HG02623 (cell line): ENCODE measurements around the gene C11orf21.
"Not testable (repeated sequence)": the region's sequence is repeated elsewhere in the genome, so short reads cannot be mapped to it uniquely, and the experiment has no call there.

ENCODE experiments used
- ATAC-seq: cut with Tn5 transposase; IDR thresholded peaks from one replicate; pipeline ENCODE4 v1.9.1; 2021; ENCODE audit warnings: moderate library complexity; ENCODE audit not compliant: unreplicated experiment

The C11orf21 gene

GRCh38 chr11:2301631-2302305, at the start of gene C11orf21, which contains the start of gene TSPAN32:
Gene C11orf21 (minus strand): TSS chr11:2301918. CDS start chr11:2301808, 110 bp downstream.
Gene TSPAN32 (plus strand): TSS chr11:2302013. CDS start chr11:2302150, 137 bp downstream.
- no peak for ATAC-seq

- ATAC-seq = no peak
These were observed 47.3 kb upstream of the C11orf21 start for GRCh38 chr11:2348986-2349385.

GRCh38 chr11:2347308-2347830, 45.7 kb upstream of the C11orf21 start:
- no peak for ATAC-seq

GRCh38 chr11:2346586-2347307, 45.0 kb upstream of the C11orf21 start:
- ATAC-seq = no peak

GRCh38 chr11:2346014-2346413, 44.3 kb upstream of the C11orf21 start:
- ATAC-seq = no peak

GRCh38 chr11:2345050-2345449, 43.3 kb upstream of the C11orf21 start:
- ATAC-seq = no peak

- no peak for ATAC-seq
These were observed 41.8 kb upstream of the C11orf21 start for GRCh38 chr11:2343502-2343901.

GRCh38 chr11:2342981-2343380, 41.3 kb upstream of the C11orf21 start:
- ATAC-seq = no peak

- no peak for ATAC-seq
These were observed 40.8 kb upstream of the C11orf21 start for GRCh38 chr11:2342557-2342956.

GRCh38 chr11:2338760-2339159, 37.0 kb upstream of the C11orf21 start:
- not testable (repeated sequence) for ATAC-seq

- ATAC-seq = not testable (repeated sequence)
These were observed 33.6 kb upstream of the C11orf21 start for GRCh38 chr11:2335286-2335685.

- not testable (repeated sequence) for ATAC-seq
These were observed 31.9 kb upstream of the C11orf21 start for GRCh38 chr11:2333486-2334205.

- not testable (repeated sequence) for ATAC-seq
These were observed 30.9 kb upstream of the C11orf21 start for GRCh38 chr11:2332569-2332968.

- ATAC-seq = no peak
These were observed 29.7 kb upstream of the C11orf21 start for GRCh38 chr11:2331404-2331803.

- no peak for ATAC-seq
These were observed 29.0 kb upstream of the C11orf21 start for GRCh38 chr11:2330696-2331095.

GRCh38 chr11:2329551-2329950, 27.8 kb upstream of the C11orf21 start:
- ATAC-seq = no peak

- no peak for ATAC-seq
These were observed 27.1 kb upstream of the C11orf21 start for GRCh38 chr11:2328656-2329354.

- ATAC-seq = no peak
These were observed 26.3 kb upstream of the C11orf21 start for GRCh38 chr11:2328021-2328420.

GRCh38 chr11:2327032-2327431, 25.3 kb upstream of the C11orf21 start:
- ATAC-seq = no peak

- ATAC-seq = no peak
These were observed 24.0 kb upstream of the C11orf21 start for GRCh38 chr11:2325719-2326118.

- no peak for ATAC-seq
These were observed 23.4 kb upstream of the C11orf21 start for GRCh38 chr11:2325123-2325522.
